ENCODE measurements around the gene TSPAN13.

GRCh38 chr7:16805441-16805840 lies 51.9 kb downstream of the TSPAN13 start:
- no peak for TF ChIP-seq CTCF (IDR thresholded peaks at IDR 0.05 in 4 of 5, conservative IDR thresholded peaks at IDR 0.05 in 1 of 5)
- no peak for TF ChIP-seq POLR2A (IDR thresholded peaks at IDR 0.05)
